GM18517 (cell line): ENCODE measurements around the gene CCDC137.

ENCODE experiments used
- ATAC-seq: cut with Tn5 transposase; IDR thresholded peaks from one replicate; pipeline ENCODE4 v1.9.1; 2021; ENCODE audit warnings: mild to moderate bottlenecking, moderate library complexity; ENCODE audit not compliant: unreplicated experiment

CCDC137 gene

DNA sequence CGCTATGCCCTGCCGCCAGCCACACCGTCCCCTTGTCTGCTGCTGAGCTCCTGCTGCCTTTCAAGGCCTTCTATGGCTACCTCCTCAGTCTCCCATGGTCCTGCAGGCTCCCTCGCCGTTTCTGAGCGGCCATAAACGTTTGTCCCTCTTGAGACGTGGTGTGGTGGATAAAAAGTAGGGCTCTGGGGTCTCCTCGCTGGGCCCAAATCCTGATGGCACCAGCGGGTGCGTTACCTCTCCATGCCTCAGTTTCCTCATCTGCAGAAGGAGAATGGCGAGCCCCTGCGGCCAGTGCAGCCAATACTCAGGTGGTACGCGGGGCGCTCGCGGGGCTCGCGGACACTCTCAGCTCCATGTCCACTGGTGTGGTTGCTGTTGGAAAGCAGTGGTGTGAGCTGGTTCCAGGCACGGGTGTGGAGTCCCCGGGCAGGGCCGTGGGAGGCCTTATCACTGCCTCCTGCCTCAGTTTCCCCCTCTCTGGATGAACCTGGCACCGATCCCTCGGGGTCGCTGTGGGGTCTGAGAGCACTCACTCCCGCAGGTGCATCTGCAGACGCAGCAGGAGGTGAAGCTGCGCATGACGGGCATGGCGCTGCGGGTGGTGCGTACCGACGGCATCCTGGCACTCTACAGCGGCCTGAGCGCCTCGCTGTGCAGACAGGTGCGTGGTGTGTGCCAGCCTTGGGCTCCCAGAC lies 48.0 kb downstream of the CCDC137 start:
- no peak for ATAC-seq

- ATAC-seq = no peak
These were observed 48.8 kb downstream of the CCDC137 start for GRCh38 chr17:81715107-81715871.

- no peak for ATAC-seq
These were observed 49.5 kb downstream of the CCDC137 start for GRCh38 chr17:81715872-81716673.

GRCh38 chr17:81716674-81716996 lies 50.1 kb downstream of the CCDC137 start:
- ATAC-seq = no peak

- ATAC-seq = no peak
These were observed 50.7 kb downstream of the CCDC137 start for GRCh38 chr17:81717049-81717765.

GRCh38 chr17:81717766-81718089 lies 51.2 kb downstream of the CCDC137 start:
- no peak for ATAC-seq

GRCh38 chr17:81719410-81720266 lies 53.1 kb downstream of the CCDC137 start:
- ATAC-seq = no peak

DNA sequence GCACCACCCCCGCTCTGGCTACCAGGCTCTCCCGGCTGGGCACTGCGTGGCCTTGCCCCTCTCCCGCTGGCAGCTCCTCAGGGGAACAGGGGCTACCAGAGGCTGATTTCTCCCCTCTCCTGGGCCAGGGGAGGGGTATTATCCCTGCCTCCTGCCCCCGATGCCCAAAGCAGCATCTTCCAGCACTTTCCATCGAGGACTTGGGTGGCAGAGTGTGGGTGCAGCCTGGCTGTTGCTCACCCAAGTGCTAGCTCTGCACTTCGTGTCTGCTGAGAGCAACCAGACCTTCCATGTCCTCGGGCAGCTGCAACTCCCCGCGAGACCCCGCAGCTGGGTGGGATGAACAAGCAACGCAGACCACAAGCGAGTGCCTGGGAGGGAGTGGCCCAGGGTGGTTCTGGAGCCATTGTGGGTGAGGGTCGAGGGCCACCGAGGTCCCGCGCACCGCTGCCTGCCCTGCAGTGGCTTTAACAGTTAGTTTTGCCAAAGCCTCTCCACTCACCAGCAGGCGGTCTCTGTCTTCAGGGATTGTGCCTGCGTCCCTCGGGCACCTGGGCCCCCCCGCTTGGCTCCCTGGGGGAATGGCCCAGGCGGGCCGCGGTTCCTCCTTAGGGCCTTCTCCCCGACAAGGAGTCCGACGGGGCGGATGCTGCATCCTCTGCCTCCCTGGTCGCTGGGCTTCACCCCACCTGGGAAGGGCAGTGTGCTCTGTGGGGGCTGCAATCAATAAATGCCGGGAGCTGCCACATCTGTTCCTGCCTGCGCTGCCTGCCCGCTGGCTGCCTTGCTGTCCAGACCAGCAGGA lies 53.9 kb downstream of the CCDC137 start:
- no peak for ATAC-seq

GRCh38 chr17:81722184-81723120 lies 55.9 kb downstream of the CCDC137 start:
- ATAC-seq = no peak
